H9 (cell line): ENCODE data around the gene FOXN1. TPM values are rescaled to one million over a fixed set of nuclear protein-coding genes. Genes with fewer than 3 reads are reported as not detected.

ENCODE experiments used
- DNase-seq: peaks from one replicate; pipeline ENCODE4 v3.0.0-alpha.2; 2017
- H2AFZ ChIP-seq: one replicate; pipeline ENCODE4 v1.6.1; 2013; ENCODE audit warnings: mild to moderate bottlenecking, low read length, control low read depth, moderate library complexity
- H2AK5ac ChIP-seq: 2 replicates; pipeline ENCODE4 v1.6.1; 2013; ENCODE audit warnings: low read length, control low read depth, mixed read lengths; ENCODE audit not compliant: insufficient read length
- H2BK120ac ChIP-seq: one replicate; pipeline ENCODE4 v1.6.1; 2013; ENCODE audit warnings: low read depth, mild to moderate bottlenecking, low read length, control low read depth, inconsistent platforms; ENCODE audit not compliant: poor library complexity, severe bottlenecking
- H2BK12ac ChIP-seq: 2 replicates; pipeline ENCODE4 v1.6.1; 2013; ENCODE audit warnings: low read length, control low read depth, mixed read lengths, low read depth; ENCODE audit not compliant: insufficient read length
- H2BK15ac ChIP-seq: 2 replicates; pipeline ENCODE4 v1.6.1; 2013; ENCODE audit warnings: low read depth, low read length, control low read depth
- H2BK20ac ChIP-seq: one replicate; pipeline ENCODE4 v1.6.1; 2013; ENCODE audit warnings: low read depth, mild to moderate bottlenecking, low read length, control low read depth, inconsistent platforms; ENCODE audit not compliant: poor library complexity, severe bottlenecking
- H2BK5ac ChIP-seq: 2 replicates; pipeline ENCODE4 v1.6.1; 2013; ENCODE audit warnings: low read length, control low read depth, mixed read lengths; ENCODE audit not compliant: insufficient read length
- H3K14ac ChIP-seq: 2 replicates; pipeline ENCODE4 v1.6.1; 2013; ENCODE audit warnings: low read length, control low read depth; ENCODE audit not compliant: insufficient read depth
- H3K18ac ChIP-seq: 2 replicates; pipeline ENCODE4 v1.6.1; 2013; ENCODE audit warnings: low read depth, mild to moderate bottlenecking, mixed read lengths, low read length, control low read depth; ENCODE audit not compliant: insufficient read length
- H3K23ac ChIP-seq: 2 replicates; pipeline ENCODE4 v1.6.1; 2013; ENCODE audit warnings: low read length, control low read depth, mixed read lengths, low read depth; ENCODE audit not compliant: insufficient read length
- H3K23me2 ChIP-seq: 2 replicates; pipeline ENCODE4 v1.6.1; 2013; ENCODE audit warnings: low read depth, mild to moderate bottlenecking, mixed read lengths, low read length, control low read depth; ENCODE audit not compliant: insufficient read length, poor library complexity, severe bottlenecking
- H3K27ac ChIP-seq: 2 replicates; pipeline ENCODE4 v1.5.1; 2013; ENCODE audit warnings: low read length, control low read depth, mixed read lengths, low read depth; ENCODE audit not compliant: insufficient read length
- H3K27me3 ChIP-seq: 2 replicates; pipeline ENCODE4 v1.6.1; 2013; ENCODE audit warnings: low read length, control low read depth, inconsistent platforms; ENCODE audit not compliant: insufficient read depth
- H3K4ac ChIP-seq: 2 replicates; pipeline ENCODE4 v1.6.1; 2013; ENCODE audit warnings: low read depth, mild to moderate bottlenecking, control low read depth, inconsistent platforms, low read length, moderate library complexity
- H3K4me1 ChIP-seq: 2 replicates; pipeline ENCODE4 v1.6.1; 2013; ENCODE audit warnings: low read length, control low read depth, inconsistent platforms; ENCODE audit not compliant: insufficient read depth
- H3K4me2 ChIP-seq: 2 replicates; pipeline ENCODE4 v1.6.1; 2013; ENCODE audit warnings: low read length, control low read depth, mixed read lengths; ENCODE audit not compliant: insufficient read length, insufficient read depth
- H3K56ac ChIP-seq: 2 replicates; pipeline ENCODE4 v1.6.1; 2013; ENCODE audit warnings: low read depth, mild to moderate bottlenecking, mixed read lengths, low read length, control low read depth; ENCODE audit not compliant: insufficient read length
- H3K79me1 ChIP-seq: 2 replicates; pipeline ENCODE4 v1.6.1; 2013; ENCODE audit warnings: low read depth, mild to moderate bottlenecking, moderate library complexity, low read length, control low read depth, inconsistent platforms; ENCODE audit not compliant: insufficient read depth, poor library complexity, severe bottlenecking
- H3K79me2 ChIP-seq: 2 replicates; pipeline ENCODE4 v1.6.1; 2013; ENCODE audit warnings: low read length, control low read depth, inconsistent platforms; ENCODE audit not compliant: insufficient read depth
- H3K9ac ChIP-seq: 2 replicates; pipeline ENCODE4 v1.6.1; 2013; ENCODE audit warnings: low read length, control low read depth, mixed read lengths; ENCODE audit not compliant: insufficient read length; ENCODE audit errors: extremely low read depth
- H3K9me3 ChIP-seq: one replicate; pipeline ENCODE4 v1.6.1; 2013; ENCODE audit warnings: low read depth, low read length, inconsistent platforms; ENCODE audit not compliant: control insufficient read depth
- H3T11ph ChIP-seq: one replicate; pipeline ENCODE4 v1.6.1; 2013; ENCODE audit warnings: mild to moderate bottlenecking, low read length, control low read depth, inconsistent platforms
- H4K20me1 ChIP-seq: one replicate; pipeline ENCODE4 v1.6.1; 2013; ENCODE audit not compliant: control insufficient read depth, insufficient read length, insufficient read depth
- H4K5ac ChIP-seq: 2 replicates; pipeline ENCODE4 v1.6.1; 2013; ENCODE audit warnings: low read depth, mild to moderate bottlenecking, mixed read lengths, low read length, control low read depth; ENCODE audit not compliant: insufficient read length
- H4K8ac ChIP-seq: replicated peaks from 2 replicates; pipeline ENCODE4 v1.6.1; 2013; ENCODE audit warnings: low read length, control low read depth, mixed read lengths, low read depth; ENCODE audit not compliant: insufficient read length
- H4K91ac ChIP-seq: 2 replicates; pipeline ENCODE4 v1.6.1; 2013; ENCODE audit warnings: low read depth, mild to moderate bottlenecking, moderate library complexity, mixed read lengths, low read length, control low read depth; ENCODE audit not compliant: insufficient read length
- H3K27ac Mint-ChIP-seq, 3 experiments: 2 replicates in 2 of 3; 3 replicates in 1 of 3; pipeline ENCODE4 v1.8.0; 2020 to 2021; ENCODE audit warnings: mixed read lengths in 3 of 3, mild to moderate bottlenecking in 1 of 3, moderate library complexity in 1 of 3
- H3K27me3 Mint-ChIP-seq: 2 replicates; pipeline ENCODE4 v1.8.0; 2021; ENCODE audit warnings: low read depth, mild to moderate bottlenecking, moderate library complexity, mixed read lengths
- H3K36me3 Mint-ChIP-seq, 3 experiments: 2 replicates in 2 of 3; 3 replicates in 1 of 3; pipeline ENCODE4 v1.8.0; 2020 to 2021; ENCODE audit warnings: low read depth in 3 of 3, mixed read lengths in 3 of 3; ENCODE audit not compliant: insufficient read depth in 1 of 3
- H3K4me1 Mint-ChIP-seq, 2 experiments: 2 replicates each; pipeline ENCODE4 v1.8.0; 2020; ENCODE audit warnings: mixed read lengths in 2 of 2
- H3K4me3 Mint-ChIP-seq, 2 experiments: 2 replicates in 1 of 2; 3 replicates in 1 of 2; pipeline ENCODE4 v1.8.0; 2020 to 2021; ENCODE audit warnings: mild to moderate bottlenecking in 2 of 2, mixed read lengths in 2 of 2, moderate library complexity in 1 of 2
- H3K9me3 Mint-ChIP-seq, 2 experiments: 2 replicates in 1 of 2; 3 replicates in 1 of 2; pipeline ENCODE4 v1.8.0; 2020; ENCODE audit warnings: mild to moderate bottlenecking in 2 of 2, mixed read lengths in 2 of 2, moderate library complexity in 1 of 2
- WGBS: extraction: QIAGEN DNeasy Blood & Tissue Kit; methylation state at CpG from one replicate; pipeline ENCODE4 v1.1.7; 2013; ENCODE audit warnings: missing lambda C conversion rate, low lambda C conversion rate, mixed read lengths; ENCODE audit not compliant: insufficient read length; ENCODE audit errors: extremely low coverage; 5-methylcytosine and 5-hydroxymethylcytosine counted together
- total RNA-seq: library from RNA; stranded (reverse); gene quantifications from 2 replicates; pipeline ENCODE4 v1.2.1, GENCODE V29; 2021
- TF ChIP-seq, protein P1 (sequence below): fragments of 200-600 bp; sonication (generic); conservative IDR thresholded peaks from 3 replicates; pipeline ENCODE4 v1.8.0; 2021; ENCODE audit warnings: antibody characterized with exemption, mild to moderate bottlenecking

Gene FOXN1
- total RNA-seq, 1 experiment from 2014 or later: not detected

GRCh38 chr17:28578246-28579195 lies 72.4 kb downstream of the FOXN1 start:
- Mint-ChIP-seq H3K27me3 (no peaks in the 10 kb centered on the region), H3K36me3 (peaks cover 27 to 53% (median 49%) of the 10 kb centered on the region in 3 experiments; a peak in 6 of 7 replicates), H3K9me3 (no peaks in the 10 kb centered on the region), H3K4me3 (no peak overlapping the region), H3K4me1 (peaks cover 12 to 15% of the 10 kb centered on the region in 2 experiments), H3K27ac (no peak overlapping the region)
- Histone ChIP-seq H3K27me3 (no peaks in the 10 kb centered on the region), H2BK15ac (no peak overlapping the region), H3T11ph (no peak overlapping the region), H4K5ac (no peak overlapping the region), H2BK120ac (no peak overlapping the region), H3K4ac (no peak overlapping the region), H3K4me2 (no peak overlapping the region), H2BK20ac (no peak overlapping the region), H3K79me2 (no peaks in the 10 kb centered on the region), H3K27ac (no peak overlapping the region), H4K91ac (no peak overlapping the region), H2BK5ac (no peak overlapping the region), H4K20me1 (peaks cover 2% of the 10 kb centered on the region), H3K23ac (no peak overlapping the region), H2AFZ (no peak overlapping the region), H3K4me1 (no peaks in the 10 kb centered on the region), H4K8ac (no peak overlapping the region), H3K18ac (no peak overlapping the region), H2AK5ac (no peak overlapping the region), H3K14ac (no peak overlapping the region), H3K9ac (no peak overlapping the region), H3K56ac (no peak overlapping the region), H3K9me3 (no peaks in the 10 kb centered on the region), H2BK12ac (no peak overlapping the region), H3K23me2 (no peaks in the 10 kb centered on the region), H3K79me1 (no peaks in the 10 kb centered on the region)
- no peak for DNase-seq
- no CpG with 5 or more reads among the region's 8 CpGs for WGBS
- TF ChIP-seq, protein P1, sequence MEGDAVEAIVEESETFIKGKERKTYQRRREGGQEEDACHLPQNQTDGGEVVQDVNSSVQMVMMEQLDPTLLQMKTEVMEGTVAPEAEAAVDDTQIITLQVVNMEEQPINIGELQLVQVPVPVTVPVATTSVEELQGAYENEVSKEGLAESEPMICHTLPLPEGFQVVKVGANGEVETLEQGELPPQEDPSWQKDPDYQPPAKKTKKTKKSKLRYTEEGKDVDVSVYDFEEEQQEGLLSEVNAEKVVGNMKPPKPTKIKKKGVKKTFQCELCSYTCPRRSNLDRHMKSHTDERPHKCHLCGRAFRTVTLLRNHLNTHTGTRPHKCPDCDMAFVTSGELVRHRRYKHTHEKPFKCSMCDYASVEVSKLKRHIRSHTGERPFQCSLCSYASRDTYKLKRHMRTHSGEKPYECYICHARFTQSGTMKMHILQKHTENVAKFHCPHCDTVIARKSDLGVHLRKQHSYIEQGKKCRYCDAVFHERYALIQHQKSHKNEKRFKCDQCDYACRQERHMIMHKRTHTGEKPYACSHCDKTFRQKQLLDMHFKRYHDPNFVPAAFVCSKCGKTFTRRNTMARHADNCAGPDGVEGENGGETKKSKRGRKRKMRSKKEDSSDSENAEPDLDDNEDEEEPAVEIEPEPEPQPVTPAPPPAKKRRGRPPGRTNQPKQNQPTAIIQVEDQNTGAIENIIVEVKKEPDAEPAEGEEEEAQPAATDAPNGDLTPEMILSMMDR: no peak
